AG09319 (cell line): ENCODE results near the gene P2RX3.
"Not testable (repeated sequence)": the region's sequence is repeated elsewhere in the genome, so short reads cannot be mapped to it uniquely, and the experiment has no call there.

Experiments
- DNase-seq: peaks from one replicate; pipeline ENCODE4 v3.0.0-alpha.2; 2010; ENCODE audit warnings: low read depth; ENCODE audit errors: extremely low read depth
- TF ChIP-seq, protein P1 (sequence below): IDR thresholded peaks from 2 replicates; pipeline ENCODE4 v1.5.1; 2011; ENCODE audit warnings: low read depth, mild to moderate bottlenecking, inconsistent platforms, low read length, moderate library complexity

P2RX3 gene

DNA sequence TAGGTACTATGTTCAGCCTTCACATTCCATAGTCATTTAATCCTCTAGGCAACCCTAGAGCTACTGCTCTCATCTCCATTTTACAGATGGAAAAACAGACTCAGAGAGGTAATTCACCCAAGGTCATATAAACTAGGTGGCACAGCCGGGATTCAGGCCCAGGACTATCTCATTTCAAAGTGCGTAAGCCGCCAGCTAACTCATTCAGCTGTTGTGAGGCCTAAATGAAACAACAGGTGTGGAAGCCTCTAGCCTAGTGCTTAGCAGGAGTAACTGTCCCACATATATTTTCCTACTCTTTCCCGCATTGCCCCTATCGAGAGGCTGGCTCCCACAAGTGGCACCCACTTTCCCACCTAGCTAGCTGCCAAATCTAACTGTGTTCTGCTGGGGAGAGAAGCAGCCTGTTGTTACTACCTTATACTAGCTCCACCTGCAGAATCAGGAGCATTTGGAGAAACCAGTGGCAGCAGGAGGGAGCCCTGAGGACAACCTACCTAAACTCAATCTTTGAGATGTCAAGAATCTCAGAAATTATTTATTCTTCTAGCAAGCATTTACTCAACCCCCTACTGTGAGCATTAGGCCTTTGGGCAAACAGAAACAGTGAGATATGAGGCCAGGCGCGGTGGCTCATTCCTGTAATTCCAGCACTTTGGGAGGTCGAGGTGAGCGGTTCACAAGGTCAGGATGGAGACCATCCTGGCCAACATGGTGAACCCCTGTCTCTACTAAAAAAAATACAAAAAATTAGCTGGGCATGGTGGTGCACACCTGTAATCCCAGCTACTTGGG lies 21.9 kb downstream of the P2RX3 start:
- DNase-seq = no peak
- TF ChIP-seq, protein P1, sequence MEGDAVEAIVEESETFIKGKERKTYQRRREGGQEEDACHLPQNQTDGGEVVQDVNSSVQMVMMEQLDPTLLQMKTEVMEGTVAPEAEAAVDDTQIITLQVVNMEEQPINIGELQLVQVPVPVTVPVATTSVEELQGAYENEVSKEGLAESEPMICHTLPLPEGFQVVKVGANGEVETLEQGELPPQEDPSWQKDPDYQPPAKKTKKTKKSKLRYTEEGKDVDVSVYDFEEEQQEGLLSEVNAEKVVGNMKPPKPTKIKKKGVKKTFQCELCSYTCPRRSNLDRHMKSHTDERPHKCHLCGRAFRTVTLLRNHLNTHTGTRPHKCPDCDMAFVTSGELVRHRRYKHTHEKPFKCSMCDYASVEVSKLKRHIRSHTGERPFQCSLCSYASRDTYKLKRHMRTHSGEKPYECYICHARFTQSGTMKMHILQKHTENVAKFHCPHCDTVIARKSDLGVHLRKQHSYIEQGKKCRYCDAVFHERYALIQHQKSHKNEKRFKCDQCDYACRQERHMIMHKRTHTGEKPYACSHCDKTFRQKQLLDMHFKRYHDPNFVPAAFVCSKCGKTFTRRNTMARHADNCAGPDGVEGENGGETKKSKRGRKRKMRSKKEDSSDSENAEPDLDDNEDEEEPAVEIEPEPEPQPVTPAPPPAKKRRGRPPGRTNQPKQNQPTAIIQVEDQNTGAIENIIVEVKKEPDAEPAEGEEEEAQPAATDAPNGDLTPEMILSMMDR = no peak

DNA sequence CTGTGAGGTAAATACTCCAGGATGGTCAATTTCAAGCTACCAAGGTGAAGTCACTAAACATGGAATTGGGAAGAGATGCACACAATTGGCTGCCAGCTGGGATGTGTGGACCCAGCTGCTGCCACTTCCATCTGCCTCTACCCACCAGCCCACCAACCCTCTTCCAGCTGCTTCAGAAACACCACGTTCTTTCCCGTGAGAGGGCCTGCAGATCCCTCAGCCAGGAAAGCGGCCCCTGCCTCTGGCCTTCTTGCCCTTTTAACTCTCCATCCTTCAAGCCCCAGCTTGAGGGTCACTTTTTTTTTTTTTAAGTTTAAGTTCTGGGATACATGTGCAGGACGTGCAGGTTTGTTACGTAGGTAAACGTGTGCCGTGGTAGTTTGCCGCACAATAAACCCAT lies 22.8 kb downstream of the P2RX3 start:
- TF ChIP-seq, protein P1 = no peak
- DNase-seq = no peak

- DNase-seq = not testable (repeated sequence)
Observed at GRCh38 chr11:57361420-57361819, 23.3 kb downstream of the P2RX3 start.

DNA sequence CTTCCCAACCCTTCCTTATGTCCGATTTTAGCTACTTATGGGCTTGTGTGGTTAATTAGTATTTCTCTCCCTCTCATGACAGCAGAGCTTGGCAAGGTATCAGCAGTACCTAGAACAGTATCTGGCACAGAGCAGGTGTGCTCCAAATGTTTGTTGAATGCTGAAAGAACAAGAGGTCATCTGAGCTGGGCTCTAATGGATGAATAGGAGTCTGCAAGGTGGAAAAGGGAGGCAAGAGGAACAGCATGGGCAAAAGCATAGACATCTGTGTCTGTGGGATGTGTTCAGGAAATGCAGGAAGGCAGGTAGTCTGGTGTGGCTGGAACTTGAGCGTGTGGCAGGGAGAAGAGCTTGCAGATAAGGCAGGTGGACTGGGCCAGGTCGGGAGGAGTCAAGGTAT lies 23.8 kb downstream of the P2RX3 start:
- no peak for DNase-seq
- TF ChIP-seq, protein P1 = no peak

GRCh38 chr11:57363131-57364080 lies 25.3 kb downstream of the P2RX3 start:
- DNase-seq = no peak
- TF ChIP-seq, protein P1 = no peak

GRCh38 chr11:57364851-57365660 lies 26.9 kb downstream of the P2RX3 start:
- TF ChIP-seq, protein P1 = no peak
- DNase-seq = no peak

GRCh38 chr11:57368106-57368844 lies 30.1 kb downstream of the P2RX3 start:
- TF ChIP-seq, protein P1 = no peak
- DNase-seq = no peak
